ENCODE measurements around the gene PAGR1. TPM values are rescaled to one million over a fixed set of nuclear protein-coding genes. Genes with fewer than 3 reads are reported as not detected.

PAGR1 gene
- total and polyA plus RNA-seq, 2 of the 8 experiments (the other 6 are each of a cell fraction or from before 2014, with no cell fraction given) = 35.4 to 56.4 TPM

- WGBS, 2 experiments (ENCODE audit: extremely low coverage in 1 of 2, insufficient coverage in 1 of 2, insufficient read length in 1 of 2, insufficient replicate concordance in 2 of 2, low coverage in 1 of 2, low lambda C conversion rate in 2 of 2, missing lambda C conversion rate in 1 of 2) = 88% methylated on average over 14 of the region's 31 CpGs; no CpG with 5 or more reads in 1 of the 2 experiments
- peaks cover 7 to 30% of the 10 kb centered on the region in 2 experiments for H3K79me2 ChIP-seq (ENCODE audit: control insufficient read depth in 1 of 2, insufficient read depth in 2 of 2, low read length in 2 of 2)
- peak overlapping the region; percentile 27 to 85 (median 57); a peak in 5 of 8 replicates for H3K4me3 ChIP-seq (ENCODE audit: extremely low read depth in 1 of 4, insufficient read depth in 2 of 4, low read depth in 3 of 4, low read length in 4 of 4)
These were observed 6.8 kb upstream of the PAGR1 start for GRCh38 chr16:29809031-29809747.

More at GRCh38 chr16:29809031-29809747, 6.8 kb upstream of the PAGR1 start:
- H3K56ac ChIP-seq (replicated peaks; ENCODE audit: insufficient read length, low read depth, low read length) = no peak overlapping the region
- H3K36me3 ChIP-seq (ENCODE audit: control insufficient read depth in 2 of 4, insufficient read depth in 4 of 4, low read length in 3 of 4) = peaks cover 6 to 27% (median 10%) of the 10 kb centered on the region in 4 experiments
- no peak overlapping the region for H3K14ac ChIP-seq (ENCODE audit: insufficient read length)
- H4K5ac ChIP-seq (ENCODE audit: insufficient read length, low read depth, low read length) = no peak overlapping the region
- H3K9me3 ChIP-seq (ENCODE audit: insufficient read depth in 2 of 2, low read depth in 1 of 2, low read length in 1 of 2) = no peaks in the 10 kb centered on the region
- peaks cover 15 to 21% of the 10 kb centered on the region in 2 experiments for H4K20me1 ChIP-seq (replicated peaks in 1 of 2; ENCODE audit: control insufficient read depth in 1 of 2, insufficient read depth in 2 of 2, low read length in 2 of 2)
- H2BK5ac ChIP-seq (ENCODE audit: low read depth, low read length) = peak overlapping the region; percentile 79
- H3K23me2 ChIP-seq (ENCODE audit: low read depth, low read length) = peaks cover 26% of the 10 kb centered on the region
- H3K23ac ChIP-seq (ENCODE audit: insufficient read length) = no peak overlapping the region
- no peak for DNase-seq (ENCODE audit: low read depth in 1 of 2, low spot score in 2 of 2)
- H3K4me1 ChIP-seq (replicated peaks in 1 of 4; ENCODE audit: control insufficient read depth in 3 of 4, insufficient read depth in 4 of 4, low read length in 3 of 4) = peaks cover 0 to 49% (median 39%) of the 10 kb centered on the region in 4 experiments; a peak in 6 of 7 replicates
- POLR2A ChIA-PET (ENCODE audit: partially characterized antibody) = interaction anchor here (0.6 to 3.9 kb wide), 17 partner anchors 8 to 286 kb away, joined by 3 to 41 read pairs (median 5); partner anchors contain the start of genes ALDOA, ASPHD1, KIF22 and PAGR1
- H2BK15ac ChIP-seq (ENCODE audit: low read length) = no peak overlapping the region
- FAIRE-seq = no peak
- H4K91ac ChIP-seq (replicated peaks; ENCODE audit: insufficient read length, low read length) = no peak overlapping the region
- H3K27me3 ChIP-seq (replicated peaks in 1 of 4; ENCODE audit: control insufficient read depth in 3 of 4, extremely low read depth in 1 of 4, insufficient read depth in 3 of 4, low read length in 3 of 4) = no peaks in the 10 kb centered on the region
- no peak overlapping the region for H4K8ac ChIP-seq (ENCODE audit: extremely low read depth, insufficient read depth, low read length)
- no peak overlapping the region for H2BK20ac ChIP-seq (ENCODE audit: low read length)
- H3K18ac ChIP-seq (ENCODE audit: extremely low read depth, low read length) = no peak overlapping the region
- H3K79me1 ChIP-seq (ENCODE audit: low read depth, low read length) = no peaks in the 10 kb centered on the region
- no peak overlapping the region for H2BK120ac ChIP-seq (replicated peaks; ENCODE audit: low read depth, low read length)
- TF ChIP-seq RXRA (IDR thresholded peaks at IDR 0.05; ENCODE audit: insufficient read depth, low read depth, low read length) (no peak), TAF1 (IDR thresholded peaks at IDR 0.05; ENCODE audit: low read depth, low read length) (no peak), BACH1 (IDR thresholded peaks at IDR 0.05; ENCODE audit: low read length) (no peak), POU5F1 (IDR thresholded peaks at IDR 0.05; ENCODE audit: low read depth, low read length) (no peak), SIX5 (IDR thresholded peaks at IDR 0.05; ENCODE audit: low read depth, low read length) (no peak), POLR2A (IDR thresholded peaks at IDR 0.05; ENCODE audit: control extremely low read depth in 1 of 2, low read depth in 2 of 2, low read length in 2 of 2) (0 out of 3 replicates have a peak, but pooled peaks of 1 of the 2 experiments have one; percentile 24)
- peak overlapping the region in 1 of 4 experiments; percentile 8; a peak in 1 of 7 replicates for H3K9ac ChIP-seq (replicated peaks in 1 of 4; ENCODE audit: extremely low read depth in 1 of 4, low read depth in 3 of 4, low read length in 3 of 4)
- H3K4ac ChIP-seq (replicated peaks; ENCODE audit: insufficient read length, low read depth, low read length) = no peak overlapping the region
- no peak overlapping the region for H2AFZ ChIP-seq (ENCODE audit: low read length)
- H2BK12ac ChIP-seq (ENCODE audit: low read depth, low read length) = no peak overlapping the region
- no peak overlapping the region for H3K27ac ChIP-seq (ENCODE audit: low read depth, low read length)
- CTCF ChIA-PET (ENCODE audit: partially characterized antibody) = interaction anchor here (0.6 to 4.4 kb wide), 8 partner anchors 9 to 196 kb away, joined by 3 to 30 read pairs (median 6); partner anchors contain the start of genes KIF22, MVP and PAGR1
- H3K4me2 ChIP-seq (ENCODE audit: insufficient read depth in 1 of 2, low read depth in 2 of 2, low read length in 2 of 2) = peak overlapping the region; percentile 91 to 95
- H2AK5ac ChIP-seq (ENCODE audit: low read depth, low read length) = no peak overlapping the region
